ENCODE measurements around the gene VPS26C.

- TF ChIP-seq PHF8 (conservative IDR thresholded peaks at IDR 0.05; ENCODE audit: low read depth, low read length) = no peak
- no peak for TF ChIP-seq CTCF (IDR thresholded peaks at IDR 0.05; ENCODE audit: control extremely low read depth in 1 of 3, insufficient read depth in 1 of 3, low read depth in 1 of 3, low read length in 3 of 3)
- no peak for TF ChIP-seq EZH2 (IDR thresholded peaks at IDR 0.05; ENCODE audit: low read depth, low read length, severe bottlenecking)
These were observed 90.4 kb downstream of the VPS26C start for GRCh38 chr21:37176716-37177115.
